Measurements from ENCODE around the gene INPP4A. TPM values are rescaled to one million over a fixed set of nuclear protein-coding genes. Genes with fewer than 3 reads are reported as not detected.

INPP4A gene
- total and polyA plus RNA-seq, 2 donors (not counting 3 experiments of a cell fraction or from before 2014, with no cell fraction given): 14.9 to 28.8 TPM

DNA sequence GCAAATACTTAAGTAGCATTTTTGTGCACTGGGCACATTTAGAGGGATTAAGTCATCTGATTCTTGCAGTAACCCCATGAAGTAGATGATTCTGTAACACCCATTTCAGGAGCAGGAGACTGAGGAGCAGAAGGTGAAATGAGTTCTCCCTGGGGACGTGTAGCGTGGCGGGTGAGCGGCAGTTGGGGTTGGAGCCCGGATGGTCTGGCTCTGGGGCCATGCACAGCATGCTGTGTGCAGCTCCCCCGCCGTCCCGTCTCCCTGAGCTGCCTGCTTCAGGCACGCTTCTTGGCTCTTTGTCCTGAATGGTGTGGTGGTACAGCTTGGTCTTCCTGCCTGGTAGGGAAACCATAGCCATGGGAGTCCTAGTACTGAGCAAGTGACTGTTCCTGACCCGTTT is 32.4 kb downstream of the INPP4A start:
- DNase-seq (ENCODE audit: low read depth, low spot score): no peak
- Histone ChIP-seq H3K9me3 (replicated peaks; ENCODE audit: control insufficient read depth, insufficient read depth, low read length) (no peaks in the 10 kb centered on the region), H3K79me2 (ENCODE audit: control insufficient read depth, insufficient read depth, low read length) (peaks cover 9% of the 10 kb centered on the region), H3K27me3 (ENCODE audit: control insufficient read depth in 2 of 2, insufficient read depth in 2 of 2, low read length in 2 of 2) (no peaks in the 10 kb centered on the region), H2AFZ (ENCODE audit: low read depth, low read length) (no peak overlapping the region), H3K9me1 (replicated peaks; ENCODE audit: control insufficient read depth, extremely low read depth, insufficient read depth, low read length) (no peaks in the 10 kb centered on the region), H3K27ac (ENCODE audit: insufficient read depth, low read depth, low read length) (no peak overlapping the region), H3K36me3 (ENCODE audit: control insufficient read depth in 2 of 2, extremely low read depth in 1 of 2, insufficient read depth in 2 of 2, low read length in 2 of 2) (no peaks in the 10 kb centered on the region), H4K20me1 (replicated peaks; ENCODE audit: control insufficient read depth, extremely low read depth, insufficient read depth, low read length) (no peaks in the 10 kb centered on the region), H3K4me1 (ENCODE audit: control insufficient read depth, extremely low read depth, insufficient read depth, low read length) (peaks cover 14% of the 10 kb centered on the region), H3K4me3 (replicated peaks in 1 of 3; ENCODE audit: insufficient read depth in 1 of 3, low read depth in 1 of 3, low read length in 3 of 3) (no peak overlapping the region), H3K9ac (replicated peaks; ENCODE audit: extremely low read depth, insufficient read depth, low read length) (no peak overlapping the region), H3K4me2 (ENCODE audit: insufficient read depth, low read length) (no peak overlapping the region)
- ChIA-PET CTCF (interaction anchor here (1.3 to 2.1 kb wide), 3 partner anchors 10 to 64 kb away, joined by 3 to 6 read pairs (median 5); no protein-coding TSS in a partner anchor), POLR2A (no interaction called here)
- intact Hi-C loops (cut with micrococcal nuclease): no loop called here
- dilution Hi-C loops (cut with MboI; ENCODE audit: extremely low pct_ligation_motif_present, low sequenced_read_pairs): no loop called here
- no TSS peak for BruUV-seq (replicated peaks)
- TF ChIP-seq, protein P1, sequence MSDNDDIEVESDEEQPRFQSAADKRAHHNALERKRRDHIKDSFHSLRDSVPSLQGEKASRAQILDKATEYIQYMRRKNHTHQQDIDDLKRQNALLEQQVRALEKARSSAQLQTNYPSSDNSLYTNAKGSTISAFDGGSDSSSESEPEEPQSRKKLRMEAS (IDR thresholded peaks at IDR 0.05; ENCODE audit: insufficient read depth, insufficient read length): no peak
- TF ChIP-seq, protein P2, sequence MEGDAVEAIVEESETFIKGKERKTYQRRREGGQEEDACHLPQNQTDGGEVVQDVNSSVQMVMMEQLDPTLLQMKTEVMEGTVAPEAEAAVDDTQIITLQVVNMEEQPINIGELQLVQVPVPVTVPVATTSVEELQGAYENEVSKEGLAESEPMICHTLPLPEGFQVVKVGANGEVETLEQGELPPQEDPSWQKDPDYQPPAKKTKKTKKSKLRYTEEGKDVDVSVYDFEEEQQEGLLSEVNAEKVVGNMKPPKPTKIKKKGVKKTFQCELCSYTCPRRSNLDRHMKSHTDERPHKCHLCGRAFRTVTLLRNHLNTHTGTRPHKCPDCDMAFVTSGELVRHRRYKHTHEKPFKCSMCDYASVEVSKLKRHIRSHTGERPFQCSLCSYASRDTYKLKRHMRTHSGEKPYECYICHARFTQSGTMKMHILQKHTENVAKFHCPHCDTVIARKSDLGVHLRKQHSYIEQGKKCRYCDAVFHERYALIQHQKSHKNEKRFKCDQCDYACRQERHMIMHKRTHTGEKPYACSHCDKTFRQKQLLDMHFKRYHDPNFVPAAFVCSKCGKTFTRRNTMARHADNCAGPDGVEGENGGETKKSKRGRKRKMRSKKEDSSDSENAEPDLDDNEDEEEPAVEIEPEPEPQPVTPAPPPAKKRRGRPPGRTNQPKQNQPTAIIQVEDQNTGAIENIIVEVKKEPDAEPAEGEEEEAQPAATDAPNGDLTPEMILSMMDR (IDR thresholded peaks at IDR 0.05; ENCODE audit: extremely low read depth in 1 of 2, insufficient read depth in 1 of 2, low read depth in 1 of 2, low read length in 2 of 2): no peak
- TF ChIP-seq EZH2 (IDR thresholded peaks at IDR 0.05; ENCODE audit: borderline replicate concordance, low read depth, low read length, severe bottlenecking) (no peak), FOS (IDR thresholded peaks at IDR 0.05; ENCODE audit: borderline replicate concordance, insufficient read depth, low read length) (no peak), POLR2AphosphoS5 (IDR thresholded peaks at IDR 0.05; ENCODE audit: insufficient read depth, low read depth, low read length) (no peak), POLR2A (IDR thresholded peaks at IDR 0.05; ENCODE audit: low read depth, low read length) (no peak), JUN (IDR thresholded peaks at IDR 0.05; ENCODE audit: borderline replicate concordance, insufficient read depth, insufficient read length, low read depth) (no peak), MYC (IDR thresholded peaks at IDR 0.05; ENCODE audit: low read depth, low read length) (no peak), GATA2 (IDR thresholded peaks at IDR 0.05; ENCODE audit: insufficient read depth, insufficient read length, low read depth, low read length) (no peak)
- no peak for FAIRE-seq

All from endothelial cell of umbilical vein (primary cell).